Immature natural killer cell (primary cell): ENCODE results near the gene PTPN1. TPM values are rescaled to one million over a fixed set of nuclear protein-coding genes. Genes with fewer than 3 reads are reported as not detected.
"Not testable (repeated sequence)": the region's sequence is repeated elsewhere in the genome, so short reads cannot be mapped to it uniquely, and the experiment has no call there.

ENCODE experiments used
- DNase-seq, 3 donors: peaks; one replicate each; pipeline ENCODE4 v3.0.0; 2022; ENCODE audit warnings: mixed read lengths in 1 of 3
- H3K27ac Mint-ChIP-seq, 6 donors: one replicate each; pipeline ENCODE4 v1.8.0; 2020; ENCODE audit warnings: mixed read lengths in 6 of 6, mild to moderate bottlenecking in 5 of 6, inconsistent platforms in 4 of 6, moderate library complexity in 3 of 6
- H3K27me3 Mint-ChIP-seq, 3 donors: one replicate each; pipeline ENCODE4 v1.8.0; 2020 to 2021; ENCODE audit warnings: low read depth in 3 of 3, mild to moderate bottlenecking in 3 of 3, mixed read lengths in 3 of 3, moderate library complexity in 3 of 3, inconsistent platforms in 1 of 3
- H3K36me3 Mint-ChIP-seq, 3 donors: one replicate each; pipeline ENCODE4 v1.8.0; 2020; ENCODE audit warnings: mixed read lengths in 3 of 3, inconsistent platforms in 2 of 3, mild to moderate bottlenecking in 2 of 3
- H3K4me1 Mint-ChIP-seq, 2 donors: one replicate each; pipeline ENCODE4 v1.8.0; 2020; ENCODE audit warnings: inconsistent platforms in 2 of 2, mild to moderate bottlenecking in 2 of 2, mixed read lengths in 2 of 2, moderate library complexity in 1 of 2
- H3K4me3 Mint-ChIP-seq, 5 donors: one replicate each; pipeline ENCODE4 v1.8.0; 2020; ENCODE audit warnings: mild to moderate bottlenecking in 5 of 5, mixed read lengths in 5 of 5, inconsistent platforms in 3 of 5, moderate library complexity in 3 of 5
- H3K9me3 Mint-ChIP-seq, 6 donors: one replicate each; pipeline ENCODE4 v1.8.0; 2020; ENCODE audit warnings: mild to moderate bottlenecking in 6 of 6, mixed read lengths in 6 of 6, inconsistent platforms in 4 of 6, moderate library complexity in 3 of 6
- polyA plus RNA-seq, 3 donors: library from polyadenylated mRNA; unstranded; fragments of 300-500 nt; fragmentation: Illumina TruSeq; gene quantifications; one replicate each; pipeline ENCODE4 v1.2.3, GENCODE V29; 2021

Gene PTPN1
- polyA plus RNA-seq, 3 donors from 2014 or later: 18.4 to 38.3 (median 19.4) TPM

DNA sequence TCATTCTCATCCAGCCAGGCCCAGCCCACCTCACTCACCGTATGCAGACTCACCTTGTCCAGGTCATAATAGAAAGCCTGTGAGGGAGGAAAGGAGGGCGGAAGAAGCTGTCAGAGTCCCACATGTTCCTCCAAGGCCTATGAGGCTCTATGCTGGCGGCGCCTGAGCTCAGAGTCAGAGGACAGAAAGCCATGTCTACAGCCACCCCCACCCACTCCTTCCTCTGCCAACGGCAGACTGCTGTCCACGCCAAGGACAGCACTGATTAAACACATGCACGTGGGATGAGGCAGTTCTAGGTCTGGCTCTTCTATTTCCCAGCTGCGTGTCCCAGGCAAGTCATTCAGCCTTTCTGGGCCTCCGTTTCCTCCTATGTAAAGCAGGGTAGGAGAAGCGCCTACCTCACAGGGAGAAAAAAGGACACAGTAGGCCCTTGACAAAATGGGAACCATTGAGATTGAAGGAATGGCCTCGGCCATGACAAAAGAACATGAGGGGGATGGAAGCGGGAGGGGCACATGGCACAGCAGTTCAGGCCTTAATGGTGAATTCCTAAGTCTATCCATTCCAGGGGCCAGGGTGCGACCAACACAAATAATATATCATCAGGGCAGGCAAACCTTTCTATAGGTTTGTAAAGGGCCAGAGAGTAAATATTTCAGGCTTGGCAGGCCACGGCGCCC, 101.1 kb downstream of the PTPN1 start:
- no peaks in the 10 kb centered on the region for H3K4me1 Mint-ChIP-seq
- H3K27ac Mint-ChIP-seq: no peak overlapping the region
- H3K36me3 Mint-ChIP-seq: no peaks in the 10 kb centered on the region

DNA sequence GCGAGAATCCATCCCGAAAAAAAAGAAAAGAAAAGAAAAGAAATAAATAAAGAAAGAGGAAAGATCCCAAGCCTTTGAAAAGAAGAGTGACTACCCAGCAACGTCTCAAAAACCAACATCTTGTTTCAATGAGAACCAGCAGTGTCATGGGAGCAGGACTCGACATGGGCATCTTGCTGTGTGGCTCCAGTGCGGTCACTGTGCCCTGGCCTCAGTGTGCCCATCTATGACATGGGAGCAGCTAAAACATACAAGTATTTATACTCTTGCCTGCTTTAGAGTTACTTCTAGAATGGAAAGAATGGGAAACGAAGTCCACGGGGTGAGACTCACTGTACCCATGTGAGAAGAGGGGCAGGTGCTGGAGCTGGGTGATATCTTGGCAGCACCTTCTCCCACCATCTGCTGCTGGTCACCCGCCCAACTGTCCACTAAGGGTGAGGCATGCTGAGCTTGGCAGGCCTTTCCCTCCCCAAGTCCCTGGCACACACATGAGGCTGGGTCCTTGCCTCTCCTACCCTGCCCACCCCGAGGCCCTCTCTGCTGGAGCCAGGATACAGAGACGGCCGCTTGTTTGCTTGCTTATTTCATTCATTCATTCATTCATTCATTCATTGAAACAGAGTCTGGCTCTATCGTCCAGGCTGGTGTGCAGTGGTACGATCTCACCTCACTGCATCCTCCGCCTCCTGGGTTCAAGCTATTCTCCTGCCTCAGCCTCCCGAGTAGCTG, 103.4 kb downstream of the PTPN1 start:
- no peaks in the 10 kb centered on the region for H3K36me3 Mint-ChIP-seq
- peaks cover 0 to 1% (median 0%) of the 10 kb centered on the region in 6 donors for H3K9me3 Mint-ChIP-seq
- no peak overlapping the region for H3K27ac Mint-ChIP-seq
- H3K27me3 Mint-ChIP-seq: peaks cover 0 to 6% (median 2%) of the 10 kb centered on the region in 3 donors
- no peaks in the 10 kb centered on the region for H3K4me1 Mint-ChIP-seq
- H3K4me3 Mint-ChIP-seq: no peak overlapping the region
- no peak for DNase-seq

More for the DNA sequence above, 101.1 kb downstream of the PTPN1 start:
- Mint-ChIP-seq H3K9me3 (peaks cover 0 to 1% (median 0%) of the 10 kb centered on the region in 6 donors), H3K4me3 (no peak overlapping the region), H3K27me3 (peaks cover 0 to 6% (median 3%) of the 10 kb centered on the region in 3 donors)
- DNase-seq: no peak

DNA sequence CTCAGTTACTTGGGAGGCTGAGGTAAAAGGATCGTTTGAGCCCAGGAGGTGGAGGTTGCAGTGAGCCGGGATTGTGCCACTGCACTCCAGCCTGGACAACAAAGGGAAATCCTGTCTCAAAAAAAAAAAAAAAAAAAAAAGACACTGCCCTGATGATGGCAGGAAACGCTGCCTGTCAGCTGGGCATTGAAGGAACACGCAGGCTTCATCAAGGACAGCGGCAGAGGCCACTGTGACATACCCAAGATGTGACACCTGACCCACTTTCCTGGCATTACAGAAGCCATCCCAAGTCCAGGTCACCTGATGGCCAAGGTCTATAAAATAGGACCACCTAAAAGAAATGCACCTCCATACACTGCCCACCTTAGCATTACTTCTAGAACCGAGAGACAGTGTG, 105.2 kb downstream of the PTPN1 start:
- Mint-ChIP-seq H3K27me3 (peaks cover 0 to 3% (median 0%) of the 10 kb centered on the region in 3 donors), H3K4me3 (no peak overlapping the region), H3K9me3 (peaks cover 0 to 1% (median 0%) of the 10 kb centered on the region in 6 donors), H3K27ac (no peak overlapping the region), H3K4me1 (no peaks in the 10 kb centered on the region), H3K36me3 (no peaks in the 10 kb centered on the region)
- no peak for DNase-seq

DNA sequence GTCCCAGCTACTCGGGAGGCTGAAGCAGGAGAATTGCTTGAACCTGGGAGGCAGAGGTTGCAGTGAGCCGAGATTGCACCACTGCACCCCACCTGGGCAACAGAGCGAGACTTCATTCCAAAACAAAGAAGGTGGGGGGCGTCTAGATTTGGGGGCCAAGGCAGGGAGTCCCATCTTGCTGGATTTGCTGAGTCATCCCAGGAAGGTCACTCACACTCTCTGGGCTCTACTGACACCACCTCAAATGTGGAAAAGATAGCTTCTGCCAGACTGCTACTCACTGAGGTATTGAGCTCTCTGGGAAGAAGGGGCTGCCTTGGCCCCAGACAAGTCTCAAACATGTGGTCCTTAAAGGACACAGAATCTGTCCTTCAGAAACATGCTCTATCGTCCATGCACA, 106.8 kb downstream of the PTPN1 start:
- H3K4me1 Mint-ChIP-seq: no peaks in the 10 kb centered on the region
- no peaks in the 10 kb centered on the region for H3K36me3 Mint-ChIP-seq
- DNase-seq: no peak
- H3K9me3 Mint-ChIP-seq: peaks cover 0 to 1% (median 0%) of the 10 kb centered on the region in 6 donors
- H3K27me3 Mint-ChIP-seq: peaks cover 0 to 3% (median 2%) of the 10 kb centered on the region in 3 donors
- no peak overlapping the region for H3K27ac Mint-ChIP-seq
- H3K4me3 Mint-ChIP-seq: no peak overlapping the region

- no peak for DNase-seq
- Mint-ChIP-seq H3K9me3 (peaks cover 0 to 1% (median 0%) of the 10 kb centered on the region in 6 donors), H3K4me1 (no peaks in the 10 kb centered on the region), H3K27ac (no peak overlapping the region), H3K4me3 (no peak overlapping the region), H3K27me3 (peaks cover 0 to 3% (median 2%) of the 10 kb centered on the region in 3 donors), H3K36me3 (no peaks in the 10 kb centered on the region)
Measured at GRCh38 chr20:50618537-50618936, 108.4 kb downstream of the PTPN1 start.

DNA sequence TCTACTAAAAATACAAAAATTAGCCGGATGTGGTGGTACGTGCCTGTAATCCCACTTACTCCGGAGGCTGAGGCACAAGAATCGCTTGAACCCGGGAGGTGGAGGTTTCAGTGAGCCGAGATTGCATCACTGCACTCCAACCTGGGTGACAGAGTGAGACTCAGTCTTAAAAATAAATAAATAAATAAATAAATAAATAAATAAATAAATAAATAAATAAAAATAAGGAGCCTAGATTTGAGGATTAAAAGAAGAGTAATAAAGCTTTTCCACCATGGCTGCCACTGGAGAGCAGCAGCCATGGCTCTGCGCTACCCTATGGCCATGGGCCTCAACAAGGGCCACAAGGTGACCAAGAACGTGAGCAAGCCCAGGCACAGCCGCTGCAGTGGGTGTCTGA, 110.3 kb downstream of the PTPN1 start:
- H3K36me3 Mint-ChIP-seq, DNase-seq, H3K4me3 Mint-ChIP-seq, H3K4me1 Mint-ChIP-seq, H3K9me3 Mint-ChIP-seq, H3K27me3 Mint-ChIP-seq, H3K27ac Mint-ChIP-seq: not testable (repeated sequence)

GRCh38 chr20:50621068-50621665, 111.0 kb downstream of the PTPN1 start:
- H3K4me1 Mint-ChIP-seq: no peaks in the 10 kb centered on the region
- no peaks in the 10 kb centered on the region for H3K36me3 Mint-ChIP-seq
- H3K27ac Mint-ChIP-seq: no peak overlapping the region
- H3K27me3 Mint-ChIP-seq: peaks cover 0 to 3% (median 2%) of the 10 kb centered on the region in 3 donors
- H3K9me3 Mint-ChIP-seq: no peaks in the 10 kb centered on the region
- H3K4me3 Mint-ChIP-seq: no peak overlapping the region
- no peak for DNase-seq

DNA sequence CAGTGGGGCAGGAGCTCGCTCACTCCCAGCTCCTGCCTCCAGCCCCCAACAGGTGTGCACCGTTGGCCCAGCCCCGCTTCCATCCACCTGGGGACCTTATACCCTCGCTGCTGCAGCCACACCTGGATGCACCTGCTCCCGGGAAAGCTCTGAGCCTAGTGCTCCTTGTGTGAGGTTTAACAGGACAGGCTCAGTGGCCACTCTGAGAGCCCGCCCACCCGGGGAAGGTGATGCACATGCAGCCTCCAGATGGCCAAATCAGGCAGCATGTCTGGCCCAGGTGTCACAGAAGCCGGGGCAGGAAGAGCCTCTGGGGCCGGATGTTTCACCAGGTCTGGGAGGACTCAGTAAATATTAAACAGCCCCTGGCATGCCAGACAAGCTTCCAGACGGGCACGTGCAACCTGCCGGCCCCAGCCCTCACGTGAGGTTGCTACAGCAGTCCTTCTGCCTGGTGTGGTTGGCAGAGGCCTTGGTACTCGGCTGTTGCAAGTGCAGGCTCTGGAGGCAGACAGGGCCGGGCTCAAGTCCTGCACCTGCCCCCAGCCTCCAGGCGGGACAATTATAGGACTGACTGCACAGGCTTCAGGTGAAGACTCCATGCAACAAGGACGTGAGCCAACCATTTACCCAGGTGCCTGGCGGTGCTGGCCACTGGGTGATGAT, 114.3 kb downstream of the PTPN1 start:
- no peak for DNase-seq
- Mint-ChIP-seq H3K27ac (no peak overlapping the region), H3K4me3 (no peak overlapping the region), H3K36me3 (no peaks in the 10 kb centered on the region), H3K9me3 (no peaks in the 10 kb centered on the region), H3K27me3 (peaks cover 0 to 5% (median 3%) of the 10 kb centered on the region in 3 donors), H3K4me1 (no peaks in the 10 kb centered on the region)

DNA sequence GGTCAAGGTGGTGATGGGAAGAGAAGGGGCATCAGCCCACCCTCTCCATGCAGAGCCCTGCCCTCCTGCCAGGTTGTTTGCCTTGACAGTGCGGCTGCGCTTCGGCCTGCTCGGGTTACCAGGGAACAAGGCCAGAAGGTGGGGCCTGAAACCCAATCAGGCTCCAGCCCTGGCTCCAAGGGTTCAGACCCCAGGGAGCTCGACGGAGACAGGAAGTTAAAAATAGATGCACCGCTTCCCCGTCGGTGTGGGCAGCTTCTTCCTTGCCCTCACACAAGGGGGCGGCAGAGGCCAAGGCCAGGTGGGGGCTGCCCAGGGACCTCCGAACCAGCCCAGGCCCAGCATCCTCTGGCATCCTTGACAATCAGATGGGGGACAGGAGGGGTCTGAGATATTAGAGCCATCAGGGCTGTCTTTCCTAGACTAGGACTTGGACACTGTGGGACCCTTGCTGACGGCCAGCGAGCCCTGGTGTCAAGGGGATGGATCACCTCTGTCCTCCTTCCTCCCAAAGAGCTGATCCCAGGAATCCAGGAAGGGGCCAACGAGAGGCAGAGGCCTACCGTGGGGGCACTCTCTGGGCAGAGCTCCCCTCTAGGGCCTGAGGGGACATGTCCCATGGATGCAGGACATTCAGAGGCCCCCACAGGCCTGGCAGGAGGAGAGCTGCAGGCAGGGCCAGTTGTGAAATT, 115.9 kb downstream of the PTPN1 start:
- H3K27ac Mint-ChIP-seq: no peak overlapping the region
- H3K4me1 Mint-ChIP-seq: no peaks in the 10 kb centered on the region
- no peaks in the 10 kb centered on the region for H3K9me3 Mint-ChIP-seq
- no peak overlapping the region for H3K4me3 Mint-ChIP-seq
- peaks cover 0 to 5% (median 3%) of the 10 kb centered on the region in 3 donors for H3K27me3 Mint-ChIP-seq
- DNase-seq: no peak
- no peaks in the 10 kb centered on the region for H3K36me3 Mint-ChIP-seq

- Mint-ChIP-seq H3K4me3 (no peak overlapping the region), H3K36me3 (no peaks in the 10 kb centered on the region), H3K4me1 (no peaks in the 10 kb centered on the region), H3K27me3 (peaks cover 0 to 3% (median 3%) of the 10 kb centered on the region in 3 donors), H3K9me3 (no peaks in the 10 kb centered on the region), H3K27ac (no peak overlapping the region)
- DNase-seq: no peak
Measured at GRCh38 chr20:50627747-50628146, 117.6 kb downstream of the PTPN1 start.

DNA sequence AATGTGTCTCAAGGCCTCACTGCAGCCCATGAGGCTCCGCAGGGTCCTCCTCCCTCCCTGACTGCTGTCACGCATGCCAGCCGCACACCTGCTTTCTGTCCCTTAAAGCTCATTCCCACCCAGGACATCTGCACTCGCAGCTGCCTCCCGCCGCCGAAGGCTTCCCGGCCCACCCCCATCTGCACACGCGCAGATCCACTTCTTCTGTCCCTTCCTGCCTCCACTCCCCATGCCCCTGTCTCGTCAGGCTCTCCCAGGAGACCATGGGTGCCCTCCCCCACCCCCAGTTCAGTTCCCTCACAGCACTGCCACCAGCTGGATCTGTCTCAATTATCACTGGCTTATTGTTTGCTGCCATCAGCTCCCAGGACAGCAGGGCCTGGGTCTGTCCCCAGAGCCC, 118.1 kb downstream of the PTPN1 start:
- Mint-ChIP-seq H3K4me3 (no peak overlapping the region), H3K27me3 (peaks cover 0 to 3% (median under 1%) of the 10 kb centered on the region in 3 donors), H3K4me1 (no peaks in the 10 kb centered on the region), H3K27ac (no peak overlapping the region), H3K36me3 (no peaks in the 10 kb centered on the region), H3K9me3 (no peaks in the 10 kb centered on the region)
- no peak for DNase-seq

GRCh38 chr20:50628853-50629669, 118.9 kb downstream of the PTPN1 start:
- H3K4me3 Mint-ChIP-seq: no peak overlapping the region
- no peak overlapping the region for H3K27ac Mint-ChIP-seq
- no peaks in the 10 kb centered on the region for H3K4me1 Mint-ChIP-seq
- peaks cover 0 to 3% (median 0%) of the 10 kb centered on the region in 3 donors for H3K27me3 Mint-ChIP-seq
- H3K9me3 Mint-ChIP-seq: no peaks in the 10 kb centered on the region
- H3K36me3 Mint-ChIP-seq: no peaks in the 10 kb centered on the region
- DNase-seq: no peak

DNA sequence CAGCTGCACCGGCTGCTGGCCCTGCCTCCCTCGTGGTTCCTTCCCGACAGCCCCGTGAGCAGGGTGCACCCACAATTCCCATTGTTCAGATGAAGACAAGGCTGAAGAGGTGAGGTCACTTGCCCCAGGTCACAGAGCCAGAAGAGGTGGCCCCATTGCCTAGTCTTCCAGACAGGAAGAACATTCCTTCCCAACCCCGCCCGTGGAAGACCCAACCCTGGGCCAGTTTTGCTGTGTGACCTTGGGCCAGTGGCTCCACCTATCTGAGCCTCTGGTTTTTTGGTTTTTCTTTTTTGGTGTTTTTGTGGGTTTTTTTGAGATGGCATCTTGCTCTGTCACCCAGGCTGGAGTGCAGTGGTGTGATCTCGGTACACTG, 119.5 kb downstream of the PTPN1 start:
- Mint-ChIP-seq H3K9me3 (no peaks in the 10 kb centered on the region), H3K4me1 (no peaks in the 10 kb centered on the region), H3K36me3 (no peaks in the 10 kb centered on the region), H3K27me3 (peaks cover 0 to 3% (median 0%) of the 10 kb centered on the region in 3 donors), H3K27ac (no peak overlapping the region), H3K4me3 (no peak overlapping the region)
- DNase-seq: no peak
